C4-2B (cell line): ENCODE data around the gene RPN2.

Experiments
- CTCF ChIP-seq: fragments of 450-650 bp; conservative IDR thresholded peaks from 2 replicates; pipeline ENCODE4 v1.5.1; 2017; ENCODE audit warnings: mild to moderate bottlenecking
- ZFX ChIP-seq: fragments of 450-650 bp; IDR thresholded peaks from 2 replicates; pipeline ENCODE4 v1.6.1; 2017

GRCh38 chr20:37261714-37262113 lies 82.6 kb downstream of the RPN2 start, which contains the start of gene GHRH:
- TF ChIP-seq CTCF = no peak
- no peak for TF ChIP-seq ZFX
